HG03135 (cell line): ENCODE data around the gene SPRY2.
"Not testable (repeated sequence)": the region's sequence is repeated elsewhere in the genome, so short reads cannot be mapped to it uniquely, and the experiment has no call there.

ENCODE experiments used
- ATAC-seq: cut with Tn5 transposase; IDR thresholded peaks from one replicate; pipeline ENCODE4 v1.9.1; 2021; ENCODE audit warnings: mild to moderate bottlenecking, moderate library complexity; ENCODE audit not compliant: unreplicated experiment

Gene SPRY2

DNA sequence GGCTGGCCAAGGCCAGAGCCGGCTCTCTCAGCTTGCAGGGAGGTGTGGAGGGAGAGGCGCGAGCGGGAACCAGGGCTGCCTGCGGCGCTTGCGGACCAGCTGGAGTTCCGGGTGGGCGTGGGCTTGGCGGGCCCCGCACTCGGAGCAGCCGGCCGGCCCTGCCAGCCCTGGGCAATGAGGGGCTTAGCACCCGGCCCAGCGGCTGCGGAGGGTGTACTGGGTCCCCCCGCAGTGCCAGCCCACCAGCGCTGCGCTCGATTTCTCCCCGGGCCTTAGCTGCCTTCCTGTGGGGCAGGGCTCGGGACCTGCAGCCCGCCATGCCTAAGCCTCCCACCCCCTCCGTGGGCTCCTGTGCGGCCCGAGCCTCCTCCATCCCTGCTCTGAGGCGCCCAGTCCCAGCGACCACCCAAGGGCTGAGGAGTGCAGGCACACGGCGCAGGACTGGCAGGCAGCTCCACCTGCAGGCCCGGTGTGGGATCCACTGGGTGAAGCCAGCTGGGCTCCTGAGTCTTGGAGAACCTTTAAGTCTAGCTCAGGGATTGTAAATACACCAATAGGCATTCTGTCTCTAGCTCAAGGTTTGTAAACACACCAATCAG lies 14.7 kb upstream of the SPRY2 start:
- not testable (repeated sequence) for ATAC-seq

DNA sequence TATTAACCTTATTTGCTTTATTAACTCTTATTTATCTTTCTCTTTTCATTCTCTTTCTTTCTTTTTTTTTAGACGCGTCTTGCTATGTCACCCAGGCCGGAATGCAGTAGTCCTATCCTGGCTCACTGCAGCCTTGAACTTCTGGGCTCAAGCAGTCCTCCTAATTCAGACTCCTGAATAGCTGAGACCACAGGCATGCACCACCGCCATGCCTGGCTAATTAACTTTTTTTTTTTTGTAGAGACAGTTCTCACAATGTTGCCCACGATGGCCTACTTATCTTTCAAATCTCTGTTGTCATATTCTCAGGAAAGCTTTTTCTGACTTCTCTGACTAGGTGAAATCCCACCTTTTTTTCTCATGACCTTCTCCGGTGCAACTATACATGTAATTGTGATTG lies 7.8 kb upstream of the SPRY2 start:
- ATAC-seq, result no peak

DNA sequence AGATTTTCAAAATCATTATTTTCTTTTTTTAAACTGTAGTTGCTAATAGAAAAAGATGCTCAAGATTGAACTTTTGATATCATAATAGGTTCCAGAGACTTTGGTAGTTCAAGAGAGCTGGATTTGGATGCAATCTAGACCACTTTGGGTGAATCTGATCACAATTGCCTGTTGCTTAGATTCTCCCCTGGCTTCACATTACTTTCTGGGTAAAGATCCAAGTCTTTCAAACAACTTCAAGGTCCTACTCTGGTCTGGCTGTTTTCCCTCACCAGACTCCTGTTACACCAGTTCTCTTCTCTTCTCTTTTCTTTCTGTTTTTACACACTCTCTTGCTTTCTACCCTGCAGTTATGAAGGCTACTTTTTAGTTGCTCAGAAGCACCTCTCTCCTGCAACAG lies 7.4 kb upstream of the SPRY2 start:
- ATAC-seq, result no peak

DNA sequence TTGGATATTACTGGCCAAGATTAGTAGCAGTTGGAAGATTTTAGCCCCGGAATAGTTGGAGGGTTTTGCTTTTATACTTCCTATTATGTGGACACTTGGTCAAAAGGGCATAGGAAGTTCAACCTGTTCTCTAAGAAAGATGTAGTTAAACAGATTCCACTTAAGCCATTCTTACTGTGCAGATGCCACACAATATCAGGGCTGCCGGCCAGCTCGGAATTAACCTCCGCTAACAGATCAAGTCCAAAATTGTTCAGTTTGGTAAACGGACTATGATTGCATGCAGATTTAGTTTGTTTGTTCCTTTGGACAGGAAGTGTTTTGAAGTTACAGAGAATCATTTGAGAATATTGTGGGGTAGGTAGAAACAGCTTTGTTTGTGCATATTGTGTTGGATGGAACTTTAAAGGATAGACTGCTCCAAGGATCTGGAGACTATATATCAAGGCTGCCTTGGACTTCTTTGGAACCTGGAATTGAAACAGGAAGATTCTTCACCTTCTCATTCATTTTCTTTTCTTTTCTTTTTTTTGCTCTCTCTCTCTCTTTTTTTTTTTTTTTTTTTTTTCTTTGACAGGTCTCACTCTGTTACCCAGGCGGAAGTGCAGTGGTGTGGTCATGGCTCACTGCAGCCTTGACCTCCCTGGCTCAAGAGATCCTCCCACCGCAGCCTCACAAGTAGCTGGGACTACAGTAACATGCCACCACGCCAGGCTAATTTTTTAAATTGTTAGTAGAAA lies 5.0 kb upstream of the SPRY2 start:
- no peak for ATAC-seq

DNA sequence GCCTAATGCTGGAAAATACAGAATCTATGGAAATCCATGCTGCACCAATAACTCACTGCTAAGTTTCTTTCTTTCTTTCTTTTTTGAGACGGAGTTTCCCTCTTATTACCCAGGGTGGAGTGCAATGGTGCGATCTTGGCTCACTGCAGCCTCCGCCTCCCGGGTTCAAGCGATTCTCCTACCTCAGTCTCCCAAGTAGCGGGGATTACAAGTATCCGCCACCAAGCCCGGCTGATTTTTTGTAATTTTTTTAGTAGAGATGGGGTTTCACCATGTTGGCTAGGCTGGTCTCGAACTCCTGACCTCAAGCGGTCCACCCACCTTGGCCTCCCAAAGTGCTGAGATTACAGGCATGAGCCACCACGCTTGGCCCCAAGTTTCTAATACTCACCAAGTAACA lies 3.1 kb upstream of the SPRY2 start:
- ATAC-seq, result not testable (repeated sequence)

DNA sequence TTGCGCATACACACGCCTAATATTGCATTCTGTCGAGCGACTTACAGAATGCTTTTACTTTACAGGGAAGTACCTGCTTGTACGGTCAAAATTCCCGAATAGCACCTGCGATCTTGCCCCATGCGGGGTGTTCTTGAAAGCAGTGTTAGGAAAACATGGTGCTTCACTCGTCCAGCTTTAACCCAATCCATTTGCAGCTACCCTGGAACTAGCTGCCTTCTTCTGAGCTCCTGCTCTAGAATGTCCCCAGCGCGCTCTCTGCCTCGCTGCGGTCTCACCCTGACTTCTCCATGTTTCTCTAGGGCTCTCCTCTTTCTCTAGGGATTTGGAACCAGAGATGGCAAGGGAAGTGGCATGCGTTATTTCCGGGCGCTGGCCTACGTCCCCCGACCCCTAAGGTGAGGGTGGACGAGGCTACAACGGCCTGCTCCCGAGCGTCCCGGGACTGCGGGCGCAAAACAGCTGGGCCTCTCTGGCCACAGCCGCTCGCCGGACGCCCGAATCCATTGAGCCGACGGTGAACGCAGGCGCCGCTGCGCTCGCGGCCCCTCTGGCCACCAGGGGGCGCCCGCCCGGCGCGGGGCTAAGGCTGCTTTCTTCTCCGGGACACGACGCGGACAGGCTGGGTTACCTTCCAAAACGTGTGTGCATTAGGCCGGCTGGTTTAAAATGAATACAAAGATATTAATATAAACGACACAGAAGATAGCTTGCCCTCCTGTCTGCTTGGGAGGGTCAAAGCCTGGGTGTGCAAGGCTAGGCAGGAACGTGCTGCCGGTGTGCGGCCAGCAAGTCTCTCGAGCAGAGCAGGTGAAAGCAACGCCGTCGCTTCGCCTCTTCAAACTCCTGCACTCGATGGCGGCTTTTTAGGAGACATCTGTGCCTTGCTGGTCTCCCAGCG lies 1.8 kb upstream of the SPRY2 start:
- ATAC-seq, result peak; percentile 56

DNA sequence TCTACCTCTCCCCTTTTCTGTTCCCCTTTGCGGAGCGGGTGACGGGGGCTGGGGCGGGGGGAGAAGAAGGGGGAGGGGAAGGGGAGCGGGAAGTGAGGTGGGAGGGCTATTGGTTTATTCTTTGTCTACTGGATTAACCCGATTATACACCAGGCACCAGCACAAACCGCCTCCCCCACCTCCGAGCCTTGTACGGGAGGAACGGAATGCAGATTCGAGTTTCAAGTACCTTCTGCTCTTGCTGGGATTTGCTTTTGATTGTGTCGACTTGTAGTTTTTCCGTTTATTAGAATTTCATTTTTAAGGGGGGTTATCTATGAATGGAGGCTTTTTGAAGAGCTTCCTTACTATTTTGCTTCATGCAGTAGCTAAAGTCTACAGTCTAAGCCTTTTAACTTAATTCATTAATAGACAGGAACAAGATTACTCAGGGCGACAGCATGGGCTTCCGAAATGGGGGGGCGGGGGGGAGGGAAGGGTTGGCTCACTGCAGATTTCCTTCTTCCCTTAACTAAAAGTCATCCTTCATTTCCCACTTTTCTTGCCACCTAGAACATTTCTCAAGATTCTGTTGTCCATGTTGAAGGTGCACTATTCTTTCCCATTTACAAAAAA lies 937 bp upstream of the SPRY2 start:
- no peak for ATAC-seq

DNA sequence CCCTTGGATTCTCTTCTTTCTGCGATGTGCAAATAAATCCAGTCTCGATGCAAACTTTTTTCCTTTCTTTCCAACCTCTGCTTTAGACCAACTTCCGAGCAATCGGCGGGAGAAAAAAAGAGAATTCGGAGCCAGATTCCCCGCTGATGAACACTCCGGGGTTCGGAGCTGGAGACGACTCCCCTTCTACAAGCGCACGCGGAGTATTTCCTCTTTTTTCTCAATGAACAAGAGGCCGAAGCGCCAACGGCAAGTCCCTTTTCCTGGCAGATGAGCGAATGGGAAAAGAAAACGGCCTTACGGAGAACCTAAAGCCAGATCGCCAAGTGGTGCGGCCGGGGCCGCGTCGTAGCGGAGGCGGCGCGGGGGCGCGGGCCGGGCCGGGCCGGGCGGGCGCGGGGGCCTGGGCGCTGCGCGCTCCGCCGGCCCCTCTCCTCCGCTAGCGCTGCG lies 250 bp downstream of the SPRY2 start:
- ATAC-seq, result peak; percentile 31

DNA sequence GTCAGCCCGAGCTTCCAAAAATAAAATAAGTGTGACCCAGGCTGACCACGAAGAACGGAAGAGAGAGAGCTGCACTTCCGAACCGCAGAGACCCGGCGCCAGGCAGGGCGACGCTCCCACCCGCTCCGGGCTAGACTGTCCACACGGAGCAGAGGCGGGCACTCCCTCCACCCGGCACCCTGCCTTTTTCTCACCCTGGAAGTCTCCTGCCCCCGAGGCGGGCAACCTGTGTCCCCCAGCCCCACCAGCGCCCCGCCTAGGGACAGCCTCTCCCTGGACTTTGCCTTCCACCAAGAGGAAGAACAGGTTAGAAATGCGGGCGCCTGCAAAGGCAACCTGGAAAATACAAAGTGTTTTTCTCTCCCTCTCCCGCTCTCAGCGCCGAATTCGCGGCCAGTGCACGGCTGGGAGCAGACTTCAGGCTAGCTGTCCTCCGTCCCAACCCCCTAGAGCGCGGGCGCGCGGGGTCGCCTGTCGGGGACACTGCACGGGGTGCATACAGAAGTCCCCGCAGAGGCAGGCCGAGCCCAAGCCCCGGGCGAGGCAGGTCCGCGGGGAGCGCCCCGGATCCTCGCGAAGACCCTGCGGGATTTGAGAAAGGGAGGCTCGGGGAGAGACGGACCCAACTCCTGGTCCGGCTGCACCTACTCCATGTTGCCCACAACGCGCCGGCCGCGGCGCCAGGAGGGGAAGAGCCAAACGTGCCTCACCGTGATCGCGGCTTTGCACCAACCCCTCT lies 845 bp downstream of the SPRY2 start:
- ATAC-seq, result no peak

DNA sequence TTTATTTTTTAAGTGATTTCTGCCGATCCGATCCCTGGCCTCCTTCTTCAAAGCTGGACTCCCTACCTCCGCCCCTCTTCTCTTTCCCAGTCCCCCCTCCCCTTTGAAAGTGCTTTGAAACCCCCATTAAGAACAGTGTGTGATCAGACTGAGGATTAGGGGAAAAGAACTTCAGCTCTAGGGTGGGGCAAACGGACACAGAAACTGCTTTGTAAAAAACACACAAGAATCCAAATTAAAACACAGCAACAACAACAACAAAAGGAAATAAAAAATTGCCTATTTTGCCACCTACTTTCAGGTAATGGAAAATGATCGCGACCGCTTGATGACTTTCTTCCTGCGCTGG lies 1.4 kb downstream of the SPRY2 start:
- no peak for ATAC-seq

DNA sequence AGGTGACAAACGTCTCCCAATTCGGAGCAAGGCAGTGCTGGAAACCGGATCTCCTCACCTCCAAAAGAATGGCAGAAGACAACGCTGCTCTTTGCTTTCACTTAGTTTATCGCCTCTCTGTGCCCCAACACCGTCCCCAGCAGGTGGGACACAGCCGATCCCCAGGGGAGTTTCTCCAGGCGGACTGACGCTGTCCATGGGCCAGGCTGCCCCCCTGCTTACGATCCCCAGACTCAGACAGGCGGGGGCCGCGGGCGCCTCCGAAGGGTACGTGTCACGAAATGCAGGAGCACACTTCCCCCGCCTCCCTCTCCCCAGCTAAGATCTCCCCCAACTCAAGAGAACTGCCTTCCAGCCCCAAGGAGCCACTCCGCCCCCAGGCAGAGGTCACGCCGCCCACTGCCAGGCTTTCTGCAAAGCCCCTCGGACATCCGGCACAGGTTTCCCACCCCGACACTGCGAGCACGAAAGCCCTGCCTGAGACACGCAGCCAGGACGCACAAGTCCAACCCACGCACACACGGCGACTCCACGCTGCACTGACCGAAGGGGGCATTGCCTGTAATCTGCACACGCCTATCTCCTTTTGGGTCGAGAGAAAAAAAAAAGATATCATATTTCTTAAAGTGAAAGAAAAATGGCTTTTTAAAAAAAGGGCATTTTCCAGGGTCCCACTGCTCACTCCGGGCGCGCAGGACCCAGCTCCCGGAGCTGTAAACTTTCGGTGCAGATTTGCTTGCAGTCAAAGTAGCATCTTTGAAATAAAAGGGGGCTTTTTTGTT lies 2.0 kb downstream of the SPRY2 start:
- no peak for ATAC-seq

DNA sequence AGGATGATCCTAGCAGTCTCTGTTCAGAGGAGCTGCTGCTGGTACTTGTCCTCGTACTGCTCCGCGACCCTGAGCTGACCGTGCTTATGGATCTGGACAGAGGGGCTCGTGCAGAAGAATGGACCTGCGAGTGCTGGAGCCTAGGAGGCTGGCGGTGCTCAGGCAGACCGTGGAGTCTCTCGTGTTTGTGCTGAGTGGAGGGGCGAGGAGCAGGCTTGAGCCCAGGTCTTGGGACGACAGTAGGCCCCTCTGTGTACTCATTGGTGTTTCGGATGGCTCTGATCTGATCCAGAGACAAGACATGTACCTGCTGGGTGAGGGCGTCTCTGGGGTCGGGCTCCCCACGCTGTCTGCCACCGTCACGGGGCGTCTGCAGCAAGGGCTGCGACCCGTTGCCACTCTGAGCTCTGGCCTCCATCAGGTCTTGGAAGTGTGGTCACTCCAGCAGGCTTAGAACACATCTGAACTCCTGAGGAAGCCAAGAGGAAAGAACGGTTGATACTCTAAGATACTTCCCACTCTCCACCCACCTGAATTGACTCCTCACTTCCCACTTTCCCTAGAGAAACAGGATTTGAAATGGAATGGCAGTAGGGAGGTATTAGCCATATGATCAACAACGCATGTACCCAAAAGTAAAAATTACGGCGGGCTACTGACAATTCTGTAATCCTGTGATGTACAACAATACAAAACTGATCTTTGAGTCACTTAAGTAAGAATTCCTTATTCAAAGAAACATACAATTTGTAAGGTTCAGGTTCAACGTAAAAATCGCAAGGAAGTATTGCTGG lies 3.4 kb downstream of the SPRY2 start:
- ATAC-seq, result no peak

DNA sequence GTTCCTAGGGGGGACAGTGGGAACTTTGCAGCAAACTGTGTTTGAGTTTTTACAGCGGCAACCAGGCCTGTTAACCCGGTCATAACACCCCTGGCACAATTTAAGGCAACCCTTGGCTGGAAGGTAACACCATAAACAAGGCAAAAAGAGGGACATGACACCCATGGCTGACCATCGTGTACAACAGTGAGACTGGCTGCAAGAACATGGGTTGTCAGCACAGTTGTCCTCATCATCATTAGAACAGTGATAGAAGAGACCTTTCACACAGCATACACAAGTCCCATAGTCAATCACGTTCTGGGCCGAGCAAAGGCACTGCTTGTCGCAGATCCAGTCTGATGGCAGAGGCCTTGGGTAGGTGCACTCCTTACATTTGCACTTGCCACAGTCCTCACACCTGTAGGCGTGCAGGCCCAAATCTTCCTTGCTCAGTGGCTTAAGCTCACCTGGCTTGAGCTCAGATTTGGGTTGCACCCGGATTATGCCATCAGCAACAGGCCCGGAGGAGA lies 4.1 kb downstream of the SPRY2 start:
- no peak for ATAC-seq

DNA sequence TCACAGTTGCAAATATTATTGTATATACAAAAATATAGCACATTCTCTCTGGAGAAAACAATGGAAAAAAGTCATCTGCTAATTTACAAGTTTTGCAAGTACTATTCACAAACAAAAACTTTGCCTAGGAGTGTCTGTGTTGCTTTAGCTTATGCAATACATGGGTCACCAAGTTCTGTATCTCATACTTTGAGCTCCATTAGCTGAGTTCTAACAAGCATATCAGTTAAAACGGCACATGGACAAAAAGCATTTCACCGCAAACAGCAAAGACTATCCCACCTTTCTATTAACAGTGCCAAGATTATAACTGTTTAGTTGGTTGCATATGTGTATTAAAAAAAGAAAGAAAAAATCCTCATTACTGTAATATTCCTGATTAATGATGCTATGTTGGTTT lies 4.6 kb downstream of the SPRY2 start:
- ATAC-seq, result no peak

DNA sequence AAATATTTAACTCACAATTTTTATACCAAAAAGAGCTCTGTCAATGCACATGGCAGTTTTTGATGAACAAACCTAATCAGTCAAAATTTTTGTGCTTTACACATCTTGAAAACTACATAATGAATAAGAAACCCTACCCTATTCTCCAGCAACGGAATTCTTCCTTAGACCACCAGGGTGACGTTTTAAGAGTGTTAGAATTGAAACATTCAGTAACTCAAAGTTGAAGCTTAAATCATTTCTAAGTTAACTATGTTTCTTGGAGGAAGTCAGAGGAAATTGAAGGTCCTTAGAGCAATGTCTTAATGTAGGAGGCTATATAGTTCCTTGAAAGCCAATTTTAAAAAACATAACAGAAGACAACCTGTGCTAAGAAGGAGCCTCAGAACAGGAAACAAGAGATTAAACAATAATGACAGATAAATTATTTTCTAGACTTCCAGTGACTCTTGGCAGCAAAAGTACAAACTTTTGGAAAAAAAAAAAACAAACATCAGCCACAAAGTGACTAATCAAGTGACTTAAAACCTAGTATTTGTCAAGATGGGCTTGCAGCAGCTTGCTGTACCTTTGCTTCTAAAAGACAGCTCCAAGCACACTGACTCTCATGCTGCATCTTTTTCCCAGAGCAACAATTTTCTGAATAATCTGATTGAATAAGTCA lies 6.2 kb downstream of the SPRY2 start:
- no peak for ATAC-seq

DNA sequence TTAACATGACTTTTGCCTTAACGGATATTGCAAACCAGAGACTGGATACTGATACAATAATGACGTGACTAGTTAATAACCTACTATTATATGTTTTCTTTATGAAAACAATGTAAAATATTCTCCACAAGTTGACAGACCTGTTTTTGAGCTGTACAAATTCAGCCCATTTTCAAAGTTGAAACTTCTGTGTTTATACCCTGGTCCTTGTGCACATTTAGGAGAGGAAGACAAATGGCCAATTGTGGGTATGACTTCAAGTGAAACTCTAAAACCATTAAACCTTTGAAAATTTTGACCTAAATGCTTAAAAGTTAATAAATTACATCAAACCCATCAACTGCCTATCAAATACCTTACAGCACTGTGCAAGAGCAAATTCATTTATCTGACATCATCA lies 8.9 kb downstream of the SPRY2 start:
- no peak for ATAC-seq

DNA sequence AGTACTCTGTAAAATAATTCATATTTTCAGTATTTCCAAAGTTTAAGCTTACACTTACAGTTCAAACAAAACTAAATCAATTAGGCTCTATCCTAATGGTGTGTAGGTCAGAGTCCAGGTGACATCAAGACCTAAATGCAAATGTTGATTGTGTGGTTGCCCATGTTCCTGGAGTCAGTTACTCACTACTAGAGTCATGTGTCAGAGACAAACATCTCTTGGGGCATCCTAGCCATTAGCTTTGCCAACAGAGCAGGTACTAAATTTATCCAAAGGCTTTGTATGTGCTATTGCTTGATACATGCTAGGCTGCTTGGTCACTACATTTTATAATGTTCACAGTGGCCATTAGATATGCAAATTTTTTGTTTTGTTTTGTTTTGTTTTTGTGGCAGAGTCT lies 11.7 kb downstream of the SPRY2 start:
- no peak for ATAC-seq

DNA sequence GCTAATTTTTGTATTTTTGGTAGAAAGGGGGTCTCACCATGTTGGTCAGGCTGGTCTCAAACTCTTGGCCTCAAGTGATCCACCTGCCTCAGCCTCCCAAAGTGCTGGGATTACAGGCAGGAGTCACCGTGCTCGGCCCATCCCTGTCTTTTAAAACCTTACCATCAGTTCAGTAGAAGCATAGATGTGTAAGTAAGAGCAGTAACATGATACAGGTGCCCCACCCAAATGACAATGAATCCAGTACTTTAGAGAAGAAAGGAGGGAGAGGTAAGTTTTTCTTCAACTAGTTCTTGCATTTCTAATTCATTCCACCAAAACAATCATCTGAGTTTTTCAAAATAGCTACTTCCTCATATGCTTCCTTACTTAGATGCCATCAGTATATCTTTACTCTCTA lies 21.9 kb downstream of the SPRY2 start:
- ATAC-seq, result no peak
